ENCODE measurements around the gene ONECUT2. TPM values are rescaled to one million over a fixed set of nuclear protein-coding genes. Genes with fewer than 3 reads are reported as not detected.

The ONECUT2 gene
- total RNA-seq, 1 donor from 2014 or later, result 0.06 TPM

DNA sequence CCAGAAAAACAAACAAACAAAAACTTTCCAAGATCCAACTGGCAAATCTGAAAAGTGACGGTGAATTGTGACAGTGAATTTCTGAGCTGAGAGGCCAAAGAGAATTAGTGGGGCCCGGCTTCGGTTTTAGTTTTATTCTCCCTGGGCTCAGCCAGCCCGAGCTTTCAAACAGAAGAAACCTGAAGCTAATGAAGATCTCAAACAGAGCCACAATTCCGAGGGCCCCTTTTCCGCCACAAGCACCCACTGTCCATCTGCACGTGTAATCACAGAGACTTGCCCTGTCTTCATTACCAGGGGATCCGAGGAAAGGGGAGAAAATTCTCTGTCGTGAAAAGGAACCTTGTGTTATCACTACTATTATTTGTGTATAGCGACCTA, 4.2 kb upstream of the ONECUT2 start:
- DNase-seq (ENCODE audit: extremely low read depth, low read depth, low spot score), result no peak

DNA sequence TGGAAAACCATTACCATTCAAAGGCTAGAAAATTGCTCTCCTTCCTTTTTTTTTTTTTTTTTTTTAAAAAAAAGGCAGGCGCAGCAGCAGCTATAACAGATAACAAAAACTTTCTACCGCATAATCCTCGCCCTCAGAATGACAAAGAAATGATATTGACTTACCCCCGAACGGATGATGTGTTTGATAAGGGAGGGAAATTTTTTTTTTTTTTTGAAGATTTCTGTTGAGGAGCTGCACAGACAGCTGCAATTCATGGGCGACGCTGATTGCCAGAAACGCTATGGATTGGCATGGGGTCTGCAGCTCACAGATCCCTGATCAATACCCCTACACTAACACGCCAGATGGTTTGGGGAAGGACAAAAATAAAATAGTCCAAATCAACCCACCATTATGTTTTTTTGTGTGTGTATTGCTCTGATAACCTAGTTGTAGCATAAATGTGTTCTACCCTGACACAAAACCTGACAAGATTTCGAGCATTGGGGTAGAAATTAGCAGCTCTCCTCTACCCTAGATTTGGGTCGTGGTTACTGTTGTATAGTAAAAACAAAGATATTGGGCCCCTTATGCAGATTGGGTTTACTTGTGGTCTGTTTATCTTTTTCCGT, 3.6 kb upstream of the ONECUT2 start:
- DNase-seq (ENCODE audit: extremely low read depth, low read depth, low spot score), result no peak

DNA sequence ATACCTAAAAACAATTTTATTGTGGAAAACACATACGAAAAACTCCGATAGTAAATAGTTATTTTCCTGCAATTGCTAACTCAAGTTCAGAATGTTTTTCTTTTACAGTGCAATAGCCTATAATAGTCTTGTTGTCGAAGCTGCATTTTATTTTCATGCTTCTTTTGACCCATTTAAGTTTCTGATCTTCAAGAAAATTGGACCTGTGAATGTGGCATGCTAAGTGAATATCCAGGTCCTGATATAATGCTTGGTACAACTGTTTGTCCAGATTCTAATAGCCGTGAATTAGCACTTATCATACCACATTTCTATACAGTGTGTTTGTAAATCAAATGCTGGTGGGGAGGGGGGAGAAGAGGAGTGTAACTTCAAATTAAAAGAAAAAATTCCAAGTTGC, 3.0 kb upstream of the ONECUT2 start:
- DNase-seq (ENCODE audit: extremely low read depth, low read depth, low spot score), result no peak

DNA sequence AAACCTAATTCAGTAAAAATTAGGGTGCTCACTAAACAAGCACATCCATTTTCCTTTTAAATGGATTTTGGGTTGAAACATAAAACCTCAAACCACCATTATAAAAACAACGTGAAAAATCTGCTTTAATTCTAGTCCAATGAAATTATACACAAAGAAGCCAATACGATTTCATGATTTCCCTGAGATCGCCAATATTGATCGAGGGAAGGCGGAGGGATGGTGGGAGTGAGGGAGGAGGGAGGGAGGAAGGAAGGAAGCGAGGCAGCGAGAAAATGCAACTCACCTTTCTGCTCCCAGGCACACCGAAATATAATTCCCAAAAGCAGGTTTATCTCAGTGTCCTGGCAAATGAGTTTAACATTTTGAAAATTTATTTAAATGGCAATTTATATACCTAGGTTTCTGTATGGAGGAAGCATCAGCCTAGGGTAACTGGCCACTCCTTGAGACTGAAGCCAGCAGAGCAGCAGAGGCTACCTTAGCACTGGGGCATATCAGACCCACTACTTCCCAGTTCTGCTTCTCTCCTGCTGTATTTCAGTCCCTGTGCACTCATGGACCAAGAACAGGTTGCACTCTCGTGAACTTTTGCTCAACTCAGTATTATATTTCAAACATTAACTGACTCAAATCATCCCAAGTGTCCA, 2.3 kb upstream of the ONECUT2 start:
- DNase-seq (ENCODE audit: extremely low read depth, low read depth, low spot score), result no peak

DNA sequence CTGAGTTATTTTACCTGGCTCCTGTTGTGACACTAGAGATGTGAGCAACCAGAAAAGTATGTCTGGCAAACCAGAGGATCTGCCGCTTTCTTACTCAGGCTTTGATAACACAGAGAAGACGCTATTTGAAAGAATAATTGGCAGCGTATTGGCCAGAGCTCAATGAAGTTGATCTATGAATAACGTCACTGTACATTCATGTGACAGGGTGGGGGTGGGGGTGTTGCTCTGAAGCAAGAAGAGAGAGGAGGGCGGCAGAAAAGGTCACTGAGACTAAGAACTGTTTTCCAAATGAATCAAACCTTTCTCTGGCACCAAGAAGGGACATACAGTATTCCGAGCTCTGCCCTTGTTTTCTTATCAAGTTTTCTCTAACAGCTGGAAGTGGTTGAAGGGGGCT, 1.7 kb upstream of the ONECUT2 start:
- no peak for DNase-seq (ENCODE audit: extremely low read depth, low read depth, low spot score)

DNA sequence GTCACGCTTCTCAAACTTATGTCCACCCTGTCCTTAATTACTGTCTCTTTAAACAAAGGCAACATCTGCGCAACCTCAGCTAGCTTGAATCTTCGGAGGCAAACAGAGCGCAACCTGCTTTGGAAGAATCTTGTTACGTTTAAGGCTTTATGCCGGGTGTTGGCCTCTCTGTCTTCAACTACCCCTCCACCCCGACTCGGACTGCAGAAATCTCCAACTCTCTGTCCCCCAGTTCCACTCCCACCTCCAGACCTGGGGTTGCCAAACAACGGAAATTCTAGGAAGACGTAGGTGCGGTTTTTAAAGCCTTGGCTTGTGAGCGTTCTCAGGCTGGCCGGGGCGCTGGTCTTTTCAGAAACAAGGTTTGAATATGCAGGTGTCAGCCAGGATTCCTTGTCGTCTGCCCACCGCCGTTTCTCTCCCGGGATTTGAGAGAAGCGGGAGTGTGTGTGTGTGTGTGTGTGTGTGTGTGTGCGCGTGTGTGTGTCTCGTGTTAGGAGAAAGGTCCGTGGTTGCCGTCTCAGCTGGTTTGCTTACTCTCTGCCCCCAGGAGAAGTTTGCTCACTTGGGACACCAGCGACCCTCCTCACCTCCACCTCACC, 1.1 kb upstream of the ONECUT2 start:
- DNase-seq (ENCODE audit: extremely low read depth, low read depth, low spot score), result no peak

DNA sequence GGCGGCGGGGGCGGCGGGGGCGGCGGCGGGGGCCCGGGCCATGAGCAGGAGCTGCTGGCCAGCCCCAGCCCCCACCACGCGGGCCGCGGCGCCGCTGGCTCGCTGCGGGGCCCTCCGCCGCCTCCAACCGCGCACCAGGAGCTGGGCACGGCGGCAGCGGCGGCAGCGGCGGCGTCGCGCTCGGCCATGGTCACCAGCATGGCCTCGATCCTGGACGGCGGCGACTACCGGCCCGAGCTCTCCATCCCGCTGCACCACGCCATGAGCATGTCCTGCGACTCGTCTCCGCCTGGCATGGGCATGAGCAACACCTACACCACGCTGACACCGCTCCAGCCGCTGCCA, 644 bp downstream of the ONECUT2 start:
- DNase-seq (ENCODE audit: extremely low read depth, low read depth, low spot score), result no peak

DNA sequence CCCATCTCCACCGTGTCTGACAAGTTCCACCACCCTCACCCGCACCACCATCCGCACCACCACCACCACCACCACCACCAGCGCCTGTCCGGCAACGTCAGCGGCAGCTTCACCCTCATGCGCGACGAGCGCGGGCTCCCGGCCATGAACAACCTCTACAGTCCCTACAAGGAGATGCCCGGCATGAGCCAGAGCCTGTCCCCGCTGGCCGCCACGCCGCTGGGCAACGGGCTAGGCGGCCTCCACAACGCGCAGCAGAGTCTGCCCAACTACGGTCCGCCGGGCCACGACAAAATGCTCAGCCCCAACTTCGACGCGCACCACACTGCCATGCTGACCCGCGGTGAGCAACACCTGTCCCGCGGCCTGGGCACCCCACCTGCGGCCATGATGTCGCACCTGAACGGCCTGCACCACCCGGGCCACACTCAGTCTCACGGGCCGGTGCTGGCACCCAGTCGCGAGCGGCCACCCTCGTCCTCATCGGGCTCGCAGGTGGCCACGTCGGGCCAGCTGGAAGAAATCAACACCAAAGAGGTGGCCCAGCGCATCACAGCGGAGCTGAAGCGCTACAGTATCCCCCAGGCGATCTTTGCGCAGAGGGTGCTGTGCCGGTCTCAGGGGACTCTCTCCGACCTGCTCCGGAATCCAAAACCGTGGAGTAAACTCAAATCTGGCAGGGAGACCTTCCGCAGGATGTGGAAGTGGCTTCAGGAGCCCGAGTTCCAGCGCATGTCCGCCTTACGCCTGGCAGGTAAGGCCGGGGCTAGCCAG, 1.2 kb downstream of the ONECUT2 start:
- DNase-seq (ENCODE audit: extremely low read depth, low read depth, low spot score), result no peak

DNA sequence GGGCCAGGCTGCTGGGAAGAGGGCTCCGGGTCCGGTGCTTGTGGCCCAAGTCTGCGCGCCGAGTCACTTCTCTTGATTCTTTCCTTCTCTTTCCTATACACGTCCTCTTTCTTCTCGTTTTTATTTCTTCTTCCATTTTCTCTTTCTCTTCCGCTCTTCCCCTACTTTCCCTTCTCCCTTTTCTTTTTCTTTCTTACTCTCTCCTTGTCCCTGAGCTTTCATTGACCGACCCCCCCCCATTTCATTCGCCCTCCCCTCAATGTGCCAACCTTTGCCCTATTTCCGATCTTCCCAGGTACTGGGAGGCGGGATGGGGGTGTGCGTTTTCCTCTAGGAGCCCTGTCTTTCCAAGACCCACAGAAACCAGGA, 1.8 kb downstream of the ONECUT2 start:
- no peak for DNase-seq (ENCODE audit: extremely low read depth, low read depth, low spot score)

DNA sequence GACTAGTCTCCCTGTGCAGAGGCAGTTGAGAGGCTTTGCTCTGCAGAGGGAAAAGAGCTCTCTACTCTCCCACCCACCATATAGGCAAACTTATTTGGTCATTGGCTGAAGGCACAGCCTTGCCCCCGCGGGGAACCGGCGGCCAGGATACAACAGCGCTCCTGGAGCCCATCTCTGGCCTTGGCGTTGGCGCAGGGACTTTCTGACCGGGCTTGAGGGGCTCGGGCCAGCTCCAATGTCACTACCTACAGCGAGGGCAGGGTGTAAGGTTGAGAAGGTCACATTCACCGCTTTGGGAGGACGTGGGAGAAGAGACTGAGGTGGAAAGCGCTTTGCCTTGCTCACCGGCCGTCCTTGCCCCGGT, 2.2 kb downstream of the ONECUT2 start:
- DNase-seq (ENCODE audit: extremely low read depth, low read depth, low spot score), result no peak

DNA sequence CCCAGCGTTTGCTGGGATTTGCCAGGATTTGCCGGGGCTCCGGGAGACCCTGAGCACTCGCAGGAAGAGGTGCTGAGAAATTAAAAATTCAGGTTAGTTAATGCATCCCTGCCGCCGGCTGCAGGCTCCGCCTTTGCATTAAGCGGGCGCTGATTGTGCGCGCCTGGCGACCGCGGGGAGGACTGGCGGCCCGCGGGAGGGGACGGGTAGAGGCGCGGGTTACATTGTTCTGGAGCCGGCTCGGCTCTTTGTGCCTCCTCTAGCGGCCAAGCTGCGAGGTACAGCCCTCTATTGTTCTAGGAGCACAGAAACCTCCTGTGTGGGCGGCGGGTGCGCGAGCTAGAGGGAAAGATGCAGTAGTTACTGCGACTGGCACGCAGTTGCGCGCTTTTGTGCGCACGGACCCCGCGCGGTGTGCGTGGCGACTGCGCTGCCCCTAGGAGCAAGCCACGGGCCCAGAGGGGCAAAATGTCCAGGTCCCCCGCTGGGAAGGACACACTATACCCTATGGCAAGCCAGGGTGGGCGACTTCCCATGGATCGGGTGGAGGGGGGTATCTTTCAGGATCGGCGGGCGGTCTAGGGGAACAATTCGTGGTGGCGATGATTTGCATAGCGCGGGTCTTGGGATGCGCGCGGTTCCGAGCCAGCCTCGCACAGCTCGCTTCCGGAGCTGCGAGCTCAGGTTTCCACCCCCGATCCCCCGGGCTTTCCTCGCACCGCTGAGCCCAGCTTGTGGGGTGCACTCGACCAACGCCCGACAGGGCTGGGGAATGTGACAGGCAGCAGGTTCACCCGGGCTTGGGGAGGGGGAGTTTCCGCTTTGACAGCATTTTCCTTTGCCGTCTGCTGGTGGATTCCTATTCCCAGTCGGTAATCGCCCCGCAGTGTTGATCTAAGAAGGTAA, 2.8 kb downstream of the ONECUT2 start:
- no peak for DNase-seq (ENCODE audit: extremely low read depth, low read depth, low spot score)

DNA sequence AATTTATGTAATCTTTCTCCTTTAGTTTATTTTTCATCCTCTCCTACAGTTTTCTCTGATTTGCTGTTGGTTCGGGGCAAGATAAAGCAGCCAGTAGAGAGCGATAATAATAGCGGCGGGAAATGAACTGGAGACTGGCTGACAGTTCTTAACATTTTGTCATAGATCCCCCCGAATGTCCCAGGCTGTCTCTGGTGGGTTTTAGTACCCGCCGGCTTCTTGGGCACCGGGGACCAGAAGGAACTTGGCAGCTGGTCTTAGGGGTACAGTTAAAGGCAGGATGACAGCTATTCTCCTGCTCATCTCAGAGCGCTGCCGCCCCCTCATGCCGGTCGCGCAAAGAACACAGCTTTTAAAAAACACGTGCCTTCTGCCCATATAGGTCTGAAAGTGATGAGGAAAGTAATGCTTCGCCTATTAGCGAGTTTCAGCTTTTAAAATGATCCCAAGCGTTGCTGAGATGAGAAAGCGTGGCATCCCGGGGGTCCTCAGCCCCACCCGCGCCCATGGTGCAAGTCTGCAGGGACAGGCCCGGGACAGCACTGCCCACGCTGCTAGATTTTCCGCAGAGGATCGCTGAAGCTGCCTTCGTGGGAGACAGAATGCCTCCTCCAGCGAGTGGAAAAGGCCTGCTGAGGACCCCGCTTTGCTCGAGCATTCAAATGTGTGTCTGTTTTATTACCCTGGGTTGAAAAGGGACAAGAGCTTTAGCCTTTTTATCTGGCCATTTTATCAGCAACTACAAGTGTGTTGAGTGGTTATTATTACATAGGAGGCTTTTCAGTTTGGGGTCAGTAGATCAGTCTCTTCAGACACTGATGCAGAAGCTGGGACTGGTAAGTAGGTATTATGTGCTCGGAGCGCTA, 3.8 kb downstream of the ONECUT2 start:
- DNase-seq (ENCODE audit: extremely low read depth, low read depth, low spot score), result no peak

DNA sequence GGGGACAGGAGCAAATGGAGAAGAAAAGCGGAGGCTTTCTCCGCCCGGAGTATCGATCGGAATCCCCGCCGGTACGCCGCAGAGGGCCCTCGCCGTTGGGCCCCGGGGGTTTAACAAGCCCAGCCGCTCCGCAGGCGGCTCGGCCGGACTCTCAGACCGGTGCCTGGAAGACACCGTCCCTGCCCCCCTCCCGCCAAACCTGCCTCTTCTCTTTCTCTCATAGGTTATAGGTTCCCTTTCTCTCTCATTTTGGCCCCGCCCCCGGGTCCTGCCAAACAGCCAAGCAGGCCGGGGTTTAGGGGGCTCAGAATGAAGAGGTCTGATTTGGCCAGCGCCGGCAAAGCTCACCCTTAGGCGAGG, 4.4 kb downstream of the ONECUT2 start:
- DNase-seq (ENCODE audit: extremely low read depth, low read depth, low spot score), result no peak

DNA sequence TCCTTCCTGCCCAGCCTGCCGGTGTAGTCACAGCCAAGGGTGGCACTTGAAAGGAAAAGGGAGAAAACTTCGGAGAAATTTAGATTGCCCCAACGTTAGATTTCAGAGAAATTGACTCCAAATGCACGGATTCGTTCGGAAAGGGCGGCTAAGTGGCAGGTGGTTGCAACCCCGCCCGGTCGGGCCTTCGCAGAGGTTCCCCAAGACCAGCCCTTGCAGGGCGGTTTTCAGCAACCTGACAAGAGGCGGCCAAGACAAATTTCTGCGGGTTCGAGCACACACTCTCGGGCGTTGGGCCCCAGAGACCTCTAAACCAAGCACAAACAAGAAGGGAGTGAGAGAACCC, 4.8 kb downstream of the ONECUT2 start:
- DNase-seq (ENCODE audit: extremely low read depth, low read depth, low spot score), result no peak

DNA sequence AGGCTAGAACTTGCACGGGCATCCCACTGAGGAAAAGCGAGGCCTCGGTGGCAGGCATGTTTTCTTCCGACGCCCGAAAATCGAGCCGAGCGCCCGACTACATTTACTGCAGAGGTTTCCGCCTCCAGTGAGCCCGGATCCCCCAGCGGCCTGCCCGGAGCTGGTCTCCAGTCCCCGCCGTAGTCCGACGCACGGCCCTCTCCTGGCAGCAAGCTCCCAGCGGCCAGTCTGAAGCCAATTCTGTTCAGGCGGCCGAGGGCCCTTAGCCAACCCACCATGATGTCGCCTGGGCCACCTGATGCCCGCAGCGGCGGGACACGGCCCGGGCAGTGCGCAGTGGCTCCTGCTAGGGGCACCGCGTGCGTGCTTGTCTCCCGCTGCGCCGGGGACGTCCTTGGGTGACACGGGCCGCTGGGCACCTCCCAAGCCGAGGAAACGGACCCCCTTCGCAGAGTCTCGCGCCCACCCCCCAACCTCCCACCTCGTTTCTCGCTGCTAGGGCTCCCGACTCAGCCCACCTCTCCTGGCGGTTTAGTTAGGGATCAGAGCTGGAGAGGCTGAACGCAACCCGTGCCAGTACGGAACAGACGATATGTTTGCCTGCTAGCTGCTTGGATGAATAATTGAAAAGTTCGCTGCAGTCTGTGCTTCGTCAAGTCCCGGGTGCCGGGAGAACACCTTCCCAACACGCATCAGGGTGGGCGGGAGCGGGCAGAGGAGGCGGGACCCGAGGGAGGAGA, 5.3 kb downstream of the ONECUT2 start:
- no peak for DNase-seq (ENCODE audit: extremely low read depth, low read depth, low spot score)

DNA sequence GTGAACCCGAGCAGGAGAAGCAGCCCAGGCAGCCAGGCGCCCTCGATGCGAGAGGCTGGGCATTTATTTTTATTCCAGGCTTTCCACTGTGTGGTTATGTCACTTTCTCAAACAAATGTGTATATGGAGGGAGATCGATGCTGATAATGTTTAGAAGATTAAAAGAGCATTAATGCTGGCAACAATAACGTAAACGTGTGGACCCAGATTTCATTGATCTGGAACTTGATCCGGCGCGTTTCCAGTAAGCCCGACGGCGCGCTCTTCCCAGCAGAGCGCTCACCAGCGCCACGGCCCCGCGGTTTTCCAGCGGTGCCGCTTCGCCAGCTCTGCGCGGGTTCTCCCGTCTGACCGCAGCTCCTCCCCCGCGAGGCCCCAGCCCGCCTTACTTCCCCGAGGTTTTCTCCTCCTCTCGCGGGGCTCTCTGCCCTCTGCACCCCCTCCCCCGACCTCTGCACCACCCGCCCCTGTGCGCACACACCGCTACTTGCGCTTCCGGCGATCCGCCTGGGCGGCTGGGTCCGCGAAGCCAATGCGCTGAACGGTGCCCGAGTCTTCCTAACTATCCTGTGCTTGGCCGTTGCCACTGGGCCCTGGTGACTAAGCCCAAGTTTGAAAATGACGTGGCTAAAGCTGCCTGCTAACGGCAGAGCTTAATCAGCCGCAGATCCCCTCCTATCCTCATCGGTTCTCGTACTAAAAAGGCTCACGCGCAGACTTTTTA, 6.1 kb downstream of the ONECUT2 start:
- DNase-seq (ENCODE audit: extremely low read depth, low read depth, low spot score), result no peak

DNA sequence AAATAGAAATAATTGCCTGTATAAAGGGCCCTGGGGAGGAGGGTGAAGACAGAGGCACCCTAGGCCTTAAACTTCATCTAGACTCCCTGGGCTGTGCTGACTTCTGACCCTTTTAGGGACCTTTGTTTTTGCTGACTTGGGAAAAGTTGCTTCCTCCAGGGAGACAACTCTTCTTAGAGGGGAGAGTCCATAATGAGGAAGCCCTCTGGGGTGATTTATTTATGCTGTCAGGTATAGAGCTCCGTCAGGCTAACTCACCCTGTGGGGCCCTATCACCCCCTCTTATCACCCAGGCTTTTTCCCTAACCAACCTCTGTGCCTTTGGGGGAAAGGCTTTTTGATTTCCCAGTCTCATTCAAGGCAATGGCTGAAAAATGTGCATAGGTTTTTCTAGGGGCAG, 8.1 kb downstream of the ONECUT2 start:
- DNase-seq (ENCODE audit: extremely low read depth, low read depth, low spot score), result no peak

DNA sequence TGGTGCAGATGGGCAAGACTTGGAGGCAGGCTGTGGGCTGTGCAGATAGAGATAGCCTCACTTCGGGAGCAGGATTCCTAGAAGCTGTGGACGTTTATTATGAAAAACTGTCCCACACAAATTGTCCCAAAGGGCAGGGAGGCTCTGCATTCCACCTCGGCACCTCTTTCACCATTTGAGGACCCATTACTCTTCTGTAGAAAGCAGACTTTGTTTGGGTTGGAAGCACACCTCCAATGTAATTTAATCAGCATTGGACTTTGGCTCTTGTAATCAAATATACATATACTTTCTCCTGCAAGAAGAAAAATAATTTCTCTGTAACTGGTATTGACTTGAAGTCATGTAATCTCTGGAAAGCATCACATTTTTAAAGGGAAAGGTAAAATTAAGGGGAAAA, 8.5 kb downstream of the ONECUT2 start:
- DNase-seq (ENCODE audit: extremely low read depth, low read depth, low spot score), result no peak

DNA sequence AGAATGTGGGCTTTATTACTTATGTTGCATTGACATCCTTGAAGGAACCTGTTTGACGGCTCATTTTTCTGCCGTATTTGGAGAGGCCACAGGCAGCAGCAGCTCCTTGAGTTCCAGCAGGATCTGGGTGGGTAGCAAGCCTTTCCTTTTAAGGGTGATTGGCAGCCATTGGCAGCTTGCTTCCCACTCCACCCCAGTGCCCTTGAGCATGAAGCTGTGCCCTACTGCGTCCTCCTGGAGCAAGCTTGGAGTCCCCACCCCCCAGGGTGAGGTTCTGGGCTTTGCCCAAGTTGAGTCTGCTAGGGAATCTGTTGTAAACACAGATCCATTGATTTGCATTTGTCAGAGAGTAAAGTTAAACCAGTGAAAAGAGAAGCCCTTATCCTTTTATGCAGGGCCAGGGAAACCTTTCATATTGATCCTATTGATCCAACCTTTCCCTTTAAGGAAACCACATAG, 9.2 kb downstream of the ONECUT2 start:
- DNase-seq (ENCODE audit: extremely low read depth, low read depth, low spot score), result no peak

Data from glomerular endothelial cell (primary cell).